ENCODE results near the gene ZPBP.
A peak's percentile ranks its signal among the peaks of the same experiment; 100 is the strongest.

ZPBP gene

GRCh38 chr7:50092579-50093491 is at the start of gene ZPBP:
Gene ZPBP, minus strand, starts transcription at chr7:50093246. Its CDS starts 52 bp downstream, at chr7:50093194.
- peak; percentile 64 for TF ChIP-seq CTCF (conservative IDR thresholded peaks at IDR 0.05; ENCODE audit: control insufficient read depth, insufficient read depth, low read depth, low read length)
- peak; percentile 34 for DNase-seq (ENCODE audit: low read depth)
- H3K4me3 ChIP-seq (ENCODE audit: control insufficient read depth, low read depth, low read length): no peak within 1 kb of the TSS

GRCh38 chr7:50142425-50143017 is 49.5 kb upstream of the ZPBP start:
- H3K4me3 ChIP-seq (ENCODE audit: control insufficient read depth, low read depth, low read length): no peak overlapping the region
- peak; percentile 61 for TF ChIP-seq CTCF (conservative IDR thresholded peaks at IDR 0.05; ENCODE audit: control insufficient read depth, insufficient read depth, low read depth, low read length)
- peak; percentile 42 for DNase-seq (ENCODE audit: low read depth)

DNA sequence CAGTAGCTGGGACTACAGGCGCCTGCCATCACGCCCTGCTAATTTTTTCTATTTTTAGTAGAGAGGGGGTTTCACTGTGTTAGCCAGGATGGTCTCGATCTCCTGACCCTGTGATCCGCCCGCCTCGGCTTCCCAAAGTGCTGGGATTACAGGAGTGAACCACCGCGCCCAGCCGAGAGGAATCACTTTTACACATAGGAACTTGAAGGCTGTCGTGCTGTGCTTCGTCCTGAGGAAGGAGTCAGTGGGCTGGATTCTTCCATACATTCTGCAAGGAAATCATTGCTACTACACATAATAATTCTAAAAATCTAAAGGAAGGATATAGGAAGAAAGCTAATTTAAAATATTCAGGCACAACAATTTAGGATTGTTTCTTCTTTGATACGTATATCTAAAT is 48.8 kb upstream of the ZPBP start:
- no peak for DNase-seq (ENCODE audit: low read depth)
- TF ChIP-seq CTCF (conservative IDR thresholded peaks at IDR 0.05; ENCODE audit: control insufficient read depth, insufficient read depth, low read depth, low read length): no peak
- H3K4me3 ChIP-seq (ENCODE audit: control insufficient read depth, low read depth, low read length): no peak overlapping the region

DNA sequence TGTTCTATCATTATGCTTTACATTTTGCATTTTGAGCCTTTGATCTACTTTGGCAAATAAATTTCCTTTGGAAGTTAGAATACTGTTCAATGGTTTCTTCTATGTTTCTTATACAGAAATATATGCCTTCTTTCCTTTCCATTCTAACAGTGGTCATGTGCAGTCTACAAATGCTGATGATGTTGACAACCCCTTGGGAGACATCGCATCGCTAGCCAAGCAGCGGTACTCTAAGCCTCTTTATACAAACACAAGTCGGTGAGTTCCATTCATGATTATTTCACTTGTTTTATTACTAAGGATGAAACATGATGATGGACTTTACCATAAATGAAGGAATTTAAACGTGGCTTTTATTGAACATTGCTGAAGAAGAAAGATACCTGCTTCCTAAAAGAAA is 48.1 kb upstream of the ZPBP start:
- TF ChIP-seq CTCF (conservative IDR thresholded peaks at IDR 0.05; ENCODE audit: control insufficient read depth, insufficient read depth, low read depth, low read length): no peak
- DNase-seq (ENCODE audit: low read depth): no peak

DNA sequence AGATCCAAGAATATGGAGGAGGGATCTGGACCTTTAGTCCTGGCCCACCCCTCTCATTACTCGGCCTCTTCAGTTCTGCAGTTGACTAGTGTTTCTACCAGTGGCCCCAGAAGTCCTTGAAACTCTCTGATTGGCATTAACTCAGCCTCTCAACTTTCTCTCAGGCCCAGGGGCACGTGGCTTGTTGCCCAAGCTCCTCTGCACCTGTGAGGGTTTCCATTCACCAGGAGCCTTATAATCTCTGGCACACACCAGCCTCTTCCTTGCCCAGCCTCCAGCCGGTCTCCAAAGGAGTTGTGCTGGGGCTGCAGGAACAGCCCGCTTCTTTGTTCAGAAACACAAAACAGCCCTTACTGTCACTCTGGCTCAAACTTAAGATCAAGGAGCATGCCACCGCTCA is 47.6 kb upstream of the ZPBP start:
- DNase-seq (ENCODE audit: low read depth): no peak
- no peak overlapping the region for H3K4me3 ChIP-seq (ENCODE audit: control insufficient read depth, low read depth, low read length)
- no peak for TF ChIP-seq CTCF (conservative IDR thresholded peaks at IDR 0.05; ENCODE audit: control insufficient read depth, insufficient read depth, low read depth, low read length)

More for the DNA sequence above, 48.1 kb upstream of the ZPBP start:
- H3K4me3 ChIP-seq (ENCODE audit: control insufficient read depth, low read depth, low read length): no peak overlapping the region

DNA sequence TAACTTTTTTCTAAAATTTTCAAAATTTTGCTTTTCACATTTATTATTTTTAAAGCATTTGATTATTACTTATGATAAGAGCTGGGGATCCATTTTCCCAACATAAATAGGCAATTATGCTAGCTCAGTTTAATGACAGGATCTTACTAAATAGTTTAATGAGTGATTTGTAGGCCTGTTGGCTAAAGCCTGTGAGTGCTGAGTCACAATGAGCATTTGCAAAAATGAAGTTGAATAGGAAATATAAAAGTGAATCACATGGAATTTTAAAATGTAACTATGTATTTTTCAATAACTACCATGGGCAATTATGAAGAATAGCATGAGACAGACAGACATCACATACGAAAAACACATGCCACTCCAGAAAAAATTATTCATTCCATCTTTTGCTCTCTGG is 45.1 kb upstream of the ZPBP start:
- DNase-seq (ENCODE audit: low read depth): no peak
- TF ChIP-seq CTCF (conservative IDR thresholded peaks at IDR 0.05; ENCODE audit: control insufficient read depth, insufficient read depth, low read depth, low read length): no peak
- no peak overlapping the region for H3K4me3 ChIP-seq (ENCODE audit: control insufficient read depth, low read depth, low read length)
